Measurements from ENCODE around the gene ZNF106.

GRCh38 chr15:42444415-42445063 is 46.4 kb downstream of the ZNF106 start:
- TF ChIP-seq, protein P1, sequence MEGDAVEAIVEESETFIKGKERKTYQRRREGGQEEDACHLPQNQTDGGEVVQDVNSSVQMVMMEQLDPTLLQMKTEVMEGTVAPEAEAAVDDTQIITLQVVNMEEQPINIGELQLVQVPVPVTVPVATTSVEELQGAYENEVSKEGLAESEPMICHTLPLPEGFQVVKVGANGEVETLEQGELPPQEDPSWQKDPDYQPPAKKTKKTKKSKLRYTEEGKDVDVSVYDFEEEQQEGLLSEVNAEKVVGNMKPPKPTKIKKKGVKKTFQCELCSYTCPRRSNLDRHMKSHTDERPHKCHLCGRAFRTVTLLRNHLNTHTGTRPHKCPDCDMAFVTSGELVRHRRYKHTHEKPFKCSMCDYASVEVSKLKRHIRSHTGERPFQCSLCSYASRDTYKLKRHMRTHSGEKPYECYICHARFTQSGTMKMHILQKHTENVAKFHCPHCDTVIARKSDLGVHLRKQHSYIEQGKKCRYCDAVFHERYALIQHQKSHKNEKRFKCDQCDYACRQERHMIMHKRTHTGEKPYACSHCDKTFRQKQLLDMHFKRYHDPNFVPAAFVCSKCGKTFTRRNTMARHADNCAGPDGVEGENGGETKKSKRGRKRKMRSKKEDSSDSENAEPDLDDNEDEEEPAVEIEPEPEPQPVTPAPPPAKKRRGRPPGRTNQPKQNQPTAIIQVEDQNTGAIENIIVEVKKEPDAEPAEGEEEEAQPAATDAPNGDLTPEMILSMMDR (conservative IDR thresholded peaks at IDR 0.05; ENCODE audit: low read length), result no peak
- TF ChIP-seq EZH2phosphoT487 (IDR thresholded peaks at IDR 0.05; ENCODE audit: borderline replicate concordance), result no peak
